ENCODE measurements around the gene NEK5. TPM values are rescaled to one million over a fixed set of nuclear protein-coding genes. Genes with fewer than 3 reads are reported as not detected.

The NEK5 gene
- polyA plus RNA-seq, 1 donor (not counting 4 experiments of a cell fraction or from before 2014, with no cell fraction given), result 0.21 TPM

DNA sequence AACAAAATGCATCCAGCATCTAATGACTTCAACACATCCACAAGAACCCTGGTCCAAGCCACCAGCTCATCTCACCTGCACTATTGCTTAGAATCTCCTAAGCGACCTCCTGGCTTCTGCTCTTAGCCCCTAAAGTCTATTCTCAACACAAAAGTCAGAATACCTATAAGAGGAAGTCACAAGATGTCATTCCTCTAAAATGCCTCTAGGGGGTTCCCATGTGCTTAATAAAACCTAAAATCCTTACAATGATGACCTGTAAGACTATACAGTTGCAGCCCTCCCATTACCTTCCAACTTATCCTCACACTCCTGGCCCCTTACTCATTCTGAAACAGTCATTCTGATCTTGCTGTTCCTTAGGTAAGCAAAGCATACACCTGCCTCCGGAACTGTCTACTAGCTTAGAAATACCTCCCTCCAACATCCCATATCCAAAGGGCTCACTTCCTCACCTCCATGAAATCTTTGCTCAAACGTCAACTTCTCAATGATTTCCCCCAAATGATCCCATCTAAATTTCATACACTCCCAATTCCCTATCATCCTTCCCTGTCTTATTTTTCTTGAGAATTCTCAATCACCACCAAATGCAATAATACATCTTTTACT, 127.6 kb downstream of the NEK5 start:
- Histone ChIP-seq H3K79me2 (ENCODE audit: control insufficient read depth, insufficient read depth, low read length) (no peaks in the 10 kb centered on the region), H3K36me3 (ENCODE audit: control insufficient read depth in 2 of 2, extremely low read depth in 1 of 2, insufficient read depth in 2 of 2, low read length in 2 of 2) (no peaks in the 10 kb centered on the region), H2AFZ (ENCODE audit: control insufficient read depth, low read length) (no peak overlapping the region), H3K9ac (ENCODE audit: control insufficient read depth, extremely low read depth, insufficient read depth, low read length) (no peak overlapping the region), H3K27ac (ENCODE audit: control insufficient read depth, insufficient read depth, low read length) (no peak overlapping the region), H3K9me1 (ENCODE audit: control insufficient read depth, extremely low read depth, insufficient read depth, low read length) (no peaks in the 10 kb centered on the region), H3K4me3 (ENCODE audit: control insufficient read depth in 2 of 3, extremely low read depth in 1 of 3, insufficient read depth in 2 of 3, low read depth in 1 of 3, low read length in 3 of 3) (no peak overlapping the region), H3K9me3 (ENCODE audit: control insufficient read depth, low read depth, low read length) (no peaks in the 10 kb centered on the region), H4K20me1 (ENCODE audit: control insufficient read depth, extremely low read depth, insufficient read depth, low read length) (no peaks in the 10 kb centered on the region), H3K4me2 (ENCODE audit: control insufficient read depth, extremely low read depth, insufficient read depth, low read depth, low read length) (no peak overlapping the region), H3K4me1 (ENCODE audit: control insufficient read depth, extremely low read depth, insufficient read depth, low read length) (peaks cover 13% of the 10 kb centered on the region), H3K27me3 (ENCODE audit: control insufficient read depth, extremely low read depth, insufficient read depth, low read length) (peaks cover 12% of the 10 kb centered on the region)
- TF ChIP-seq, protein P1, sequence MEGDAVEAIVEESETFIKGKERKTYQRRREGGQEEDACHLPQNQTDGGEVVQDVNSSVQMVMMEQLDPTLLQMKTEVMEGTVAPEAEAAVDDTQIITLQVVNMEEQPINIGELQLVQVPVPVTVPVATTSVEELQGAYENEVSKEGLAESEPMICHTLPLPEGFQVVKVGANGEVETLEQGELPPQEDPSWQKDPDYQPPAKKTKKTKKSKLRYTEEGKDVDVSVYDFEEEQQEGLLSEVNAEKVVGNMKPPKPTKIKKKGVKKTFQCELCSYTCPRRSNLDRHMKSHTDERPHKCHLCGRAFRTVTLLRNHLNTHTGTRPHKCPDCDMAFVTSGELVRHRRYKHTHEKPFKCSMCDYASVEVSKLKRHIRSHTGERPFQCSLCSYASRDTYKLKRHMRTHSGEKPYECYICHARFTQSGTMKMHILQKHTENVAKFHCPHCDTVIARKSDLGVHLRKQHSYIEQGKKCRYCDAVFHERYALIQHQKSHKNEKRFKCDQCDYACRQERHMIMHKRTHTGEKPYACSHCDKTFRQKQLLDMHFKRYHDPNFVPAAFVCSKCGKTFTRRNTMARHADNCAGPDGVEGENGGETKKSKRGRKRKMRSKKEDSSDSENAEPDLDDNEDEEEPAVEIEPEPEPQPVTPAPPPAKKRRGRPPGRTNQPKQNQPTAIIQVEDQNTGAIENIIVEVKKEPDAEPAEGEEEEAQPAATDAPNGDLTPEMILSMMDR (optimal IDR thresholded peaks at IDR 0.05 in 1 of 3, IDR thresholded peaks at IDR 0.05 in 1 of 3, conservative IDR thresholded peaks at IDR 0.05 in 1 of 3; ENCODE audit: extremely low read depth in 1 of 3, insufficient read depth in 2 of 3, low read length in 3 of 3), result peak; percentile 5 to 64 (median 55)
- TF ChIP-seq EZH2 (IDR thresholded peaks at IDR 0.05; ENCODE audit: low read length), result no peak
- FAIRE-seq (peak; percentile 69), DNase-seq (ENCODE audit: low read depth, low spot score) (peak; percentile 28)
- dilution Hi-C loops (cut with MboI; ENCODE audit: extremely low pct_ligation_motif_present, low sequenced_read_pairs), result no loop called here

DNA sequence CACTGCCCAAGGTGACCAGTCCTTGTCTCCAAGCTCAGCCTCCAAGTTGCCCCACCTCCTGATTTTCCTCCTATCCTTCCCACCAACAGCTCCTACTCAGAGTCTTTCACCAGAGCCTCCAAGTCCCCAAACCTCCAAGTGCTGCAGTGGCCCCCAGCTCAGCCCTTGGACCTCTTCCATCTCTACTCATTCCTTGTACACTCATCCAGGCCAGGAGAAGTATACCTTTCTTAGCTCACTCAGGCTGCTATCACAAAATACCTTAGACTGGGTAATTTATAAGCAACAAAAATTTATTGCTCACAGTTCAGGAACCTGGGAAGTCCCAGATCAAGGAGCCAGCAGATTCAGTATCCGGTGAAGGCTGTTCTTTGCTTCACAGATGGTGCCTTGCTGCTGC, 129.0 kb downstream of the NEK5 start:
- no peaks in the 10 kb centered on the region for H4K20me1 ChIP-seq (ENCODE audit: control insufficient read depth, extremely low read depth, insufficient read depth, low read length)
- no peak for TF ChIP-seq EZH2 (IDR thresholded peaks at IDR 0.05; ENCODE audit: low read length)
- TF ChIP-seq, protein P1 (optimal IDR thresholded peaks at IDR 0.05 in 1 of 3, IDR thresholded peaks at IDR 0.05 in 1 of 3, conservative IDR thresholded peaks at IDR 0.05 in 1 of 3; ENCODE audit: extremely low read depth in 1 of 3, insufficient read depth in 2 of 3, low read length in 3 of 3), result no peak
- H3K27ac ChIP-seq (ENCODE audit: control insufficient read depth, insufficient read depth, low read length), result no peak overlapping the region
- no peaks in the 10 kb centered on the region for H3K9me1 ChIP-seq (ENCODE audit: control insufficient read depth, extremely low read depth, insufficient read depth, low read length)
- no peak overlapping the region for H3K4me3 ChIP-seq (ENCODE audit: control insufficient read depth in 2 of 3, extremely low read depth in 1 of 3, insufficient read depth in 2 of 3, low read depth in 1 of 3, low read length in 3 of 3)
- H3K27me3 ChIP-seq (ENCODE audit: control insufficient read depth, extremely low read depth, insufficient read depth, low read length), result peaks cover 12% of the 10 kb centered on the region
- H3K4me1 ChIP-seq (ENCODE audit: control insufficient read depth, extremely low read depth, insufficient read depth, low read length), result peaks cover 12% of the 10 kb centered on the region
- FAIRE-seq (no peak), DNase-seq (ENCODE audit: low read depth, low spot score) (no peak)
- peak overlapping the region; percentile 7 for H3K4me2 ChIP-seq (ENCODE audit: control insufficient read depth, extremely low read depth, insufficient read depth, low read depth, low read length)
- no peak overlapping the region for H2AFZ ChIP-seq (ENCODE audit: control insufficient read depth, low read length)
- H3K9ac ChIP-seq (ENCODE audit: control insufficient read depth, extremely low read depth, insufficient read depth, low read length), result no peak overlapping the region
- H3K9me3 ChIP-seq (ENCODE audit: control insufficient read depth, low read depth, low read length), result no peaks in the 10 kb centered on the region
- H3K79me2 ChIP-seq (ENCODE audit: control insufficient read depth, insufficient read depth, low read length), result no peaks in the 10 kb centered on the region
- dilution Hi-C loops (cut with MboI; ENCODE audit: extremely low pct_ligation_motif_present, low sequenced_read_pairs), result no loop called here
- H3K36me3 ChIP-seq (ENCODE audit: control insufficient read depth in 2 of 2, extremely low read depth in 1 of 2, insufficient read depth in 2 of 2, low read length in 2 of 2), result no peaks in the 10 kb centered on the region
